ENCODE results near the gene CCDC181. TPM values are rescaled to one million over a fixed set of nuclear protein-coding genes. Genes with fewer than 3 reads are reported as not detected.
A peak's percentile ranks its signal among the peaks of the same experiment; 100 is the strongest.

The CCDC181 gene
- polyA plus RNA-seq, 1 experiment = 0.09 TPM

DNA sequence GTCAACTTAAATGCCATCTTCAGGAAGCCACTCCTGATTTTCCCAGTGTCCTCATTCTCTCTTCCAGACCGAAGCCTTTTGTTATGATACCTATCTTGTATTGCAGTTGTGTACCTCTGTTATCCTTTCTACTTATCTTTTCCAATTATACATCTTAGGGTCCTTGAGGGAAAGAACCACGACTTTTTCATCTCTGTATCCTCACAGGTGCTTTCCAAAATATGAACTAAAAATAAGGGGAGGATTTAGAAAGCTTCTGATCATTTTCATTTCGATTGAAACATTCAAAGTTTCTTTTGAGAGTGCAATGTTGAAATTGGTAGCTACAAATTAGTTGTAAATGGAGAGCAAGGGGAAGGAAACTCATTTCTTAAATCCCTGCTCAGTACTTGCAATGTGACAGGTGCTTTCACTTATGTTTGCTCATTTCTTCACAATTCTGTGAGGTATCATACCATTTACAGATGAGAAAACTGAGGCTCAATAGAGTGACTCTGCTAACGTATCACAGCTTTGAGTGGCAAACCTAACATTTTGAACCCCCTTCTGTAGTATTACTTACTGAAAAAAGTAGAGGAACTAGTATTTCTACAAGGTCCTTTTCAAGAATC is 34.2 kb upstream of the CCDC181 start:
- DNase-seq (ENCODE audit: low read depth, low spot score) = no peak
- H3K27me3 ChIP-seq (ENCODE audit: control insufficient read depth, insufficient read depth, low read length) = no peaks in the 10 kb centered on the region
- H3K9me3 ChIP-seq (ENCODE audit: control insufficient read depth, insufficient read depth, low read length) = no peaks in the 10 kb centered on the region
- no peak overlapping the region for H3K4me3 ChIP-seq (ENCODE audit: low read depth, low read length)
- H3K27ac ChIP-seq (ENCODE audit: low read depth, low read length) = no peak overlapping the region
- ChIA-PET CTCF (interaction anchor here (0.5 to 1.3 kb wide), 3 partner anchors 32 to 383 kb away, joined by 3 to 6 read pairs (median 3); no protein-coding TSS in a partner anchor), POLR2A (no interaction called here)
- TF ChIP-seq, protein P1, sequence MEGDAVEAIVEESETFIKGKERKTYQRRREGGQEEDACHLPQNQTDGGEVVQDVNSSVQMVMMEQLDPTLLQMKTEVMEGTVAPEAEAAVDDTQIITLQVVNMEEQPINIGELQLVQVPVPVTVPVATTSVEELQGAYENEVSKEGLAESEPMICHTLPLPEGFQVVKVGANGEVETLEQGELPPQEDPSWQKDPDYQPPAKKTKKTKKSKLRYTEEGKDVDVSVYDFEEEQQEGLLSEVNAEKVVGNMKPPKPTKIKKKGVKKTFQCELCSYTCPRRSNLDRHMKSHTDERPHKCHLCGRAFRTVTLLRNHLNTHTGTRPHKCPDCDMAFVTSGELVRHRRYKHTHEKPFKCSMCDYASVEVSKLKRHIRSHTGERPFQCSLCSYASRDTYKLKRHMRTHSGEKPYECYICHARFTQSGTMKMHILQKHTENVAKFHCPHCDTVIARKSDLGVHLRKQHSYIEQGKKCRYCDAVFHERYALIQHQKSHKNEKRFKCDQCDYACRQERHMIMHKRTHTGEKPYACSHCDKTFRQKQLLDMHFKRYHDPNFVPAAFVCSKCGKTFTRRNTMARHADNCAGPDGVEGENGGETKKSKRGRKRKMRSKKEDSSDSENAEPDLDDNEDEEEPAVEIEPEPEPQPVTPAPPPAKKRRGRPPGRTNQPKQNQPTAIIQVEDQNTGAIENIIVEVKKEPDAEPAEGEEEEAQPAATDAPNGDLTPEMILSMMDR (IDR thresholded peaks at IDR 0.05; ENCODE audit: low read depth, low read length) = no peak

DNA sequence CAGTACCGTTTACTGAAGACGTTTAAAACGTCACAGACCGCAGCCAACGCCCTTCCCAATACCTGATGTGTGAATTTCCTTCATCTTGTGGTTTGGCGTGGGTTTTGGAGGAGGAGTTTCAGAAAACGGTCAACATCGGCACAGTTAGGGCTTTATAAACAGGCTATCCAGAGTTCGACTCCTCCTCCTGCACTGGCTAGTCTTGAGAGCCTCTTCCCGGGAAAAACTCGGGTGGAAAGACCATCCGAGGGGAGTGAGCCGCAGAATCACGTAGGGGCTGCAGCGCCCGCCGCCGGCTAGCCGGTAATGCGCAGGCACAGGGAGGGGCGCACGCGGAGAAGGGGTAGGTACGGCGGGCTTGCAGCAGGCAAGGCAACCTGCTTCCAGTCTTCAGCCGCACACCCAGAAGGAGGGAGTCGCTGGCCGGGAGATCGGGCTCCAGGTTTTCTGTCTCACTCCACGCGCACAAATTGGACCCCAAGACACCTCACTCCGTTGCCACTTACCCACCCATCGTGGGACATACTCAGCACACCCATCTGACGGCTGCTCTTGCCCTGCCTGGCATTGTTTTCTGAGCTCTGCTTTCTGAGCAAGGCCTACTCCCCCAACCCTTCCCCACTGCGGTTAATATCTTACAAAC is 33.0 kb upstream of the CCDC181 start:
- Histone ChIP-seq H3K27ac (ENCODE audit: low read depth, low read length) (no peak overlapping the region), H3K4me3 (ENCODE audit: low read depth, low read length) (peak overlapping the region; percentile 40), H3K9me3 (ENCODE audit: control insufficient read depth, insufficient read depth, low read length) (no peaks in the 10 kb centered on the region; the same call in 1 of the 2 replicates), H3K27me3 (ENCODE audit: control insufficient read depth, insufficient read depth, low read length) (no peaks in the 10 kb centered on the region)
- ChIA-PET CTCF (interaction anchor here (0.9 to 1.3 kb wide), 2 partner anchors 31 to 91 kb away, joined by 3 to 6 read pairs; no protein-coding TSS in a partner anchor), POLR2A (no interaction called here)
- TF ChIP-seq, protein P1 (IDR thresholded peaks at IDR 0.05; ENCODE audit: low read depth, low read length) = no peak
- DNase-seq (ENCODE audit: low read depth, low spot score) = no peak

DNA sequence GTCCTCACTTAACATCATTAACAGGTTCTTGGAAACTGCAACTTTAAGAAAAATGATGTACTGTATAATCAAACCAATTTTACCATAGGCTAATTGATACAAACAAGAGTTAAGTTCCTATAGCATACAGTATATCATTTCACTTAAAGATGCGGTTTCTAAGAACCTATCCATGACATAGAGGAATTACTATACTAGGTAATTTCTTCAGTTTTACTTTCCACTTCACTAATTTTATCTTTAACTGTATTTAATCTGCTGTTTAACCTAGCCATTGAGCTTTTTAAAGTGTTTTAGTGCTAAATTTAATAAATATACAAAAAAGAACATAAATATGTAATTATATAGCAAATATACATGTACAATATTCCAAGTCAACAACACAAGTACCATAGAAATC is 30.2 kb upstream of the CCDC181 start:
- no peak for DNase-seq (ENCODE audit: low read depth, low spot score)
- CTCF ChIA-PET = interaction anchor here (0.7 kb wide), 1 partner anchor 1375 kb away, joined by 3 read pairs; no protein-coding TSS in a partner anchor
- Histone ChIP-seq H3K4me3 (ENCODE audit: low read depth, low read length) (no peak overlapping the region), H3K27me3 (ENCODE audit: control insufficient read depth, insufficient read depth, low read length) (no peaks in the 10 kb centered on the region), H3K9me3 (ENCODE audit: control insufficient read depth, insufficient read depth, low read length) (no peaks in the 10 kb centered on the region; the same call in 1 of the 2 replicates), H3K27ac (ENCODE audit: low read depth, low read length) (no peak overlapping the region)
- TF ChIP-seq, protein P1 (IDR thresholded peaks at IDR 0.05; ENCODE audit: low read depth, low read length) = no peak
- POLR2A ChIA-PET = no interaction called here

- no peak for DNase-seq (ENCODE audit: low read depth, low spot score)
- Histone ChIP-seq H3K9me3 (ENCODE audit: control insufficient read depth, insufficient read depth, low read length) (no peaks in the 10 kb centered on the region; the same call in 1 of the 2 replicates), H3K27ac (ENCODE audit: low read depth, low read length) (no peak overlapping the region), H3K4me3 (ENCODE audit: low read depth, low read length) (no peak overlapping the region), H3K27me3 (ENCODE audit: control insufficient read depth, insufficient read depth, low read length) (no peaks in the 10 kb centered on the region)
- ChIA-PET CTCF (interaction anchor here (0.9 to 1.3 kb wide), 2 partner anchors 19 to 853 kb away, joined by 3 read pairs; no protein-coding TSS in a partner anchor), POLR2A (no interaction called here)
- TF ChIP-seq, protein P1 (IDR thresholded peaks at IDR 0.05; ENCODE audit: low read depth, low read length) = no peak
Observed at GRCh38 chr1:169456029-169456428, 28.8 kb upstream of the CCDC181 start.

DNA sequence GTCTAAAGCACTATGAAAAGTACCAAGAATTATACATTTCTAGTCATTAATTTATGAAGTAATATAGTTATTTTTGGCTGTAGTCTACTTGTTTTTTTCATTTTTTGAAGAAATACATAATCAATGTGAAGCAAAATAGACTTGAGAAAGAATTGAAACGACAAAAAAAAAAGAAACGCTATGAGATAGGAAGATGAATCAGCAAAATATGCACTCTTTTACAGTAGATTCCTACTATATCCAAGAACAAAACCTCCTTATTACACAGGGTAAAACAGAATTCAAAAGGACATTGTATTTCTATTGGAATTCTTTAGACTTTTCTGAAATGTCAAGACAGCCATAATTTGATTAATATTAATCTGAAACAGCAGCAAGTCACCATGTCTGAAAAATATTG is 25.6 kb upstream of the CCDC181 start:
- no peaks in the 10 kb centered on the region; the same call in 1 of the 2 replicates for H3K9me3 ChIP-seq (ENCODE audit: control insufficient read depth, insufficient read depth, low read length)
- POLR2A ChIA-PET = no interaction called here
- no peak overlapping the region for H3K27ac ChIP-seq (ENCODE audit: low read depth, low read length)
- TF ChIP-seq, protein P1 (IDR thresholded peaks at IDR 0.05; ENCODE audit: low read depth, low read length) = no peak
- no peaks in the 10 kb centered on the region for H3K27me3 ChIP-seq (ENCODE audit: control insufficient read depth, insufficient read depth, low read length)
- CTCF ChIA-PET = no interaction called here
- DNase-seq (ENCODE audit: low read depth, low spot score) = no peak
- no peak overlapping the region for H3K4me3 ChIP-seq (ENCODE audit: low read depth, low read length)

Measured in AG04450 (cell line).